Measurements from ENCODE around the gene SPSB4.

SPSB4 gene

DNA sequence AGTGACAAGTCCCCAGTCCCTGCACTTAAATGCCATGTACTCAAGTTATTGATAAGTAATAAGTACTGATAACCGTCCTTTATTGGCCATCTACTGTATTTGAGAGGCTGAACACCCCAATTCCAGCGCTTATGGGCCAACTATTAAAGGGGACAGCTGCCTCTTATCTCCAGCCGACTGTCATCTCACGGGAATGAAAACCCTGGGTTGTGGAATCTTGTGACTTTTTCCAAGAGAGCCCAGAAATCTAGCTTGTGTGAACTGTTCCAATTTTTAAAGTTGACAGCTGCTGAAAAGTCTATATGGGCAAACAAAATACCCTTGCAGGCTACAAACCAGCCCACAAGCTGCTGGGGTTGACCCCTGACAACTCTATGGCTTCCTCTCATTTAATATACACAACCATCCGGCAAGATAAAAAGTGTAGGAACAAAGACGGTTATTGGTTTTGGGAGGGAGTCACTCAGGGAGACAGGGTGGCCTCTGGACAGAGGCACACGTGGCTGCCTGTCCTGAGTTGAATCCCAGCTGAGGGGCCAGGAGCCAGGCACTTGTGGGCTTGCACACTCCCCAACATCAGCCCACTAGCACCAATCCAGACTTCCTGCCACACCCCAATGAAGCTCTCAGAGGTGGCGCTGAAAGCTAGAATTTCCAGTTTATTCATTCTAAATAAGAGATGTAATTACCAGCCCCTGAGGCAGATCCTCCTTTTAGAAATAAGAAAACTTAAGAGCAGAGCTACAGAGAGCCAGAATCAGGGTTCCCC, 16.2 kb downstream of the SPSB4 start:
- H2BK5ac ChIP-seq (ENCODE audit: low read depth, low read length, poor library complexity, severe bottlenecking): no peak overlapping the region
- H3K36me3 ChIP-seq (ENCODE audit: control insufficient read depth in 1 of 2, insufficient read depth in 2 of 2, low read depth in 1 of 2, low read length in 2 of 2): no peaks in the 10 kb centered on the region
- WGBS: 84% methylated on average over 8 of the region's 8 CpGs
- no peak overlapping the region for H3K27ac ChIP-seq (ENCODE audit: low read length, poor library complexity, severe bottlenecking)
- no peak overlapping the region for H4K8ac ChIP-seq (ENCODE audit: low read length)
- no peaks in the 10 kb centered on the region for H3K79me1 ChIP-seq (replicated peaks; ENCODE audit: low read length, poor library complexity, severe bottlenecking)
- H3K18ac ChIP-seq (ENCODE audit: low read depth in 1 of 2, low read length in 2 of 2): no peak overlapping the region
- H3K4ac ChIP-seq (ENCODE audit: low read depth in 1 of 2, low read length in 2 of 2): no peak overlapping the region
- no peak overlapping the region for H3K14ac ChIP-seq (ENCODE audit: low read length in 2 of 2)
- H2BK120ac ChIP-seq (ENCODE audit: low read depth, low read length): no peak overlapping the region
- H2AK5ac ChIP-seq (ENCODE audit: low read length, severe bottlenecking): no peak overlapping the region
- peaks cover 9 to 25% of the 10 kb centered on the region in 2 experiments for H3K27me3 ChIP-seq (ENCODE audit: control insufficient read depth in 1 of 2, insufficient read depth in 1 of 2, low read length in 2 of 2)
- no peak overlapping the region for H3K4me2 ChIP-seq (ENCODE audit: low read length, poor library complexity, severe bottlenecking)
- no peak overlapping the region for H2AFZ ChIP-seq (ENCODE audit: low read depth, low read length)
- no peak overlapping the region for H2BK15ac ChIP-seq (ENCODE audit: low read depth, poor library complexity, severe bottlenecking)
- peaks cover 14% of the 10 kb centered on the region for H3K4me1 ChIP-seq (ENCODE audit: control insufficient read depth, insufficient read depth, low read depth, low read length)
- no peak overlapping the region for H4K91ac ChIP-seq (ENCODE audit: low read length)
- no peak overlapping the region for H3K23ac ChIP-seq (ENCODE audit: low read length in 2 of 2)
- H3K9me3 ChIP-seq (ENCODE audit: control insufficient read depth, low read length): no peaks in the 10 kb centered on the region
- no peak overlapping the region for H2BK12ac ChIP-seq (ENCODE audit: low read length in 2 of 2)
- H3K4me3 ChIP-seq (ENCODE audit: insufficient read depth in 1 of 2, low read depth in 1 of 2, low read length in 2 of 2): no peak overlapping the region
- no peak overlapping the region for H3K9ac ChIP-seq (ENCODE audit: low read length)
- no peak for DNase-seq

DNA sequence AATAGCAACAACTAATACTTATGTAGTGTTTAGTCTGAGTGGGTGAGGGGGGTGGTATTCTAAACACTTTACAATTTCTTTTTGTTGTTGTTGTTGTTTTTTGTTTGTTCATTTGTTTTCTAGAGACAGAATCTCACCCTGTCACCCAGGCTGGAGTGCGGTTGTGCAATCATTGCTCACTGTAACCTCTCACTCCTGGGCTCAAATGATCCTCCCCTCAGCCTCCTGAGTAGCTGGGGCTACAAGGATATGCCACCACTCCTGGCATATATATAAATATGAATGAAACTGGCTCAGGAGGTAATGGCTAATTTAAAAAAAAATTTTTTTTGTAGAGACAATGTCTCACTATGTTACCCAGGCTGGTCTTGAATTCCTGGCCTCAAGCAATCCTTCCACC, 19.1 kb downstream of the SPSB4 start:
- no peak overlapping the region for H3K18ac ChIP-seq (ENCODE audit: low read depth in 1 of 2, low read length in 2 of 2)
- H2BK15ac ChIP-seq (ENCODE audit: low read depth, poor library complexity, severe bottlenecking): no peak overlapping the region
- no peak overlapping the region for H3K4ac ChIP-seq (ENCODE audit: low read depth in 1 of 2, low read length in 2 of 2)
- H3K36me3 ChIP-seq (ENCODE audit: control insufficient read depth in 1 of 2, insufficient read depth in 2 of 2, low read depth in 1 of 2, low read length in 2 of 2): no peaks in the 10 kb centered on the region
- no peak overlapping the region for H3K23ac ChIP-seq (ENCODE audit: low read length in 2 of 2)
- no peak for DNase-seq
- no peaks in the 10 kb centered on the region for H3K79me1 ChIP-seq (replicated peaks; ENCODE audit: low read length, poor library complexity, severe bottlenecking)
- WGBS: 100% methylated on average over 1 of the region's 1 CpG
- H3K9me3 ChIP-seq (ENCODE audit: control insufficient read depth, low read length): no peaks in the 10 kb centered on the region
- H3K27me3 ChIP-seq (ENCODE audit: control insufficient read depth in 1 of 2, insufficient read depth in 1 of 2, low read length in 2 of 2): peaks cover 4 to 16% of the 10 kb centered on the region in 2 experiments
- no peak overlapping the region for H3K14ac ChIP-seq (ENCODE audit: low read length in 2 of 2)
- H2AK5ac ChIP-seq (ENCODE audit: low read length, severe bottlenecking): no peak overlapping the region
- no peak overlapping the region for H3K4me3 ChIP-seq (ENCODE audit: insufficient read depth in 1 of 2, low read depth in 1 of 2, low read length in 2 of 2)
- H2AFZ ChIP-seq (ENCODE audit: low read depth, low read length): no peak overlapping the region
- H3K27ac ChIP-seq (ENCODE audit: low read length, poor library complexity, severe bottlenecking): no peak overlapping the region
- no peak overlapping the region for H3K9ac ChIP-seq (ENCODE audit: low read length)
- H2BK120ac ChIP-seq (ENCODE audit: low read depth, low read length): no peak overlapping the region
- no peak overlapping the region for H4K8ac ChIP-seq (ENCODE audit: low read length)
- H2BK12ac ChIP-seq (ENCODE audit: low read length in 2 of 2): no peak overlapping the region
- no peak overlapping the region for H4K91ac ChIP-seq (ENCODE audit: low read length)
- no peak overlapping the region for H2BK5ac ChIP-seq (ENCODE audit: low read depth, low read length, poor library complexity, severe bottlenecking)
- no peak overlapping the region for H3K4me2 ChIP-seq (ENCODE audit: low read length, poor library complexity, severe bottlenecking)
- peaks cover 9% of the 10 kb centered on the region for H3K4me1 ChIP-seq (ENCODE audit: control insufficient read depth, insufficient read depth, low read depth, low read length)

DNA sequence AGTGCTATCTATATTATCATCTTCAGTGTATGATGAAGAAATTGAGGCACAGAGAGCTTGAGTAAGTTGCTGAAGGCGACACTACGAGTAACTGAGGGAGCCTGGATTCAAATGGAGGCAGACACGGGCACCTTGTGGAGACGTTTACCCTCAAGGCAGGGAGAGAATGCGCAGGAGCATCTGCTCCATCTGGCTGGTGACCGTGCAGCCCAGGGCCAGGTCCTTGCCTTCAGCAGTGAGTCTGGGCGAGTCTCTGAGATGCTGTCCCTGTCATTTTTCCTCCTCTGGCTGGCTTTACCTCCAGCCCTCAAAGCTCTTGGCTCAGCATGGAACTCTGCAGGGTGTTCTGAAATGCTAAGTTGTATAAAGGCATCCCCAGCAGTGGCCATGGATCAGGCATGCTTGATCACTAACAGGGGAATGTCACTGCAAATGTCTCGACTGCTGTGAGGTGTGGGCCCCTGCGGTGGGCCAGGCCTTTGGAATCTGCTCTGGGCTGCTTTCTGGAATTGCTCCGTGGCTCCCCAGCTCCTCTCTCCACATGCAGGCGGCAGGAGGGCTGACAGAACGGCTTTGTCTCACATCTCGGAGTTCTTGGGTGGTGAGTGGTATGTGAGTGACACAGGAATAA, 19.7 kb downstream of the SPSB4 start:
- Histone ChIP-seq H3K36me3 (ENCODE audit: control insufficient read depth in 1 of 2, insufficient read depth in 2 of 2, low read depth in 1 of 2, low read length in 2 of 2) (no peaks in the 10 kb centered on the region), H3K23ac (ENCODE audit: low read length in 2 of 2) (no peak overlapping the region), H2BK120ac (ENCODE audit: low read depth, low read length) (no peak overlapping the region), H2BK5ac (ENCODE audit: low read depth, low read length, poor library complexity, severe bottlenecking) (no peak overlapping the region), H3K4me3 (ENCODE audit: insufficient read depth in 1 of 2, low read depth in 1 of 2, low read length in 2 of 2) (no peak overlapping the region), H3K9me3 (ENCODE audit: control insufficient read depth, low read length) (no peaks in the 10 kb centered on the region), H3K27ac (ENCODE audit: low read length, poor library complexity, severe bottlenecking) (no peak overlapping the region), H3K4me1 (ENCODE audit: control insufficient read depth, insufficient read depth, low read depth, low read length) (peaks cover 9% of the 10 kb centered on the region), H2AFZ (ENCODE audit: low read depth, low read length) (no peak overlapping the region), H3K27me3 (ENCODE audit: control insufficient read depth in 1 of 2, insufficient read depth in 1 of 2, low read length in 2 of 2) (peaks cover 3 to 14% of the 10 kb centered on the region in 2 experiments), H4K91ac (ENCODE audit: low read length) (no peak overlapping the region), H3K79me1 (replicated peaks; ENCODE audit: low read length, poor library complexity, severe bottlenecking) (no peaks in the 10 kb centered on the region), H3K9ac (ENCODE audit: low read length) (no peak overlapping the region), H4K8ac (ENCODE audit: low read length) (no peak overlapping the region), H2BK12ac (ENCODE audit: low read length in 2 of 2) (no peak overlapping the region), H3K4ac (ENCODE audit: low read depth in 1 of 2, low read length in 2 of 2) (no peak overlapping the region), H3K14ac (ENCODE audit: low read length in 2 of 2) (no peak overlapping the region), H3K18ac (ENCODE audit: low read depth in 1 of 2, low read length in 2 of 2) (no peak overlapping the region), H2AK5ac (ENCODE audit: low read length, severe bottlenecking) (no peak overlapping the region), H2BK15ac (ENCODE audit: low read depth, poor library complexity, severe bottlenecking) (no peak overlapping the region), H3K4me2 (ENCODE audit: low read length, poor library complexity, severe bottlenecking) (no peak overlapping the region)
- no peak for DNase-seq
- 41% methylated on average over 13 of the region's 13 CpGs for WGBS

DNA sequence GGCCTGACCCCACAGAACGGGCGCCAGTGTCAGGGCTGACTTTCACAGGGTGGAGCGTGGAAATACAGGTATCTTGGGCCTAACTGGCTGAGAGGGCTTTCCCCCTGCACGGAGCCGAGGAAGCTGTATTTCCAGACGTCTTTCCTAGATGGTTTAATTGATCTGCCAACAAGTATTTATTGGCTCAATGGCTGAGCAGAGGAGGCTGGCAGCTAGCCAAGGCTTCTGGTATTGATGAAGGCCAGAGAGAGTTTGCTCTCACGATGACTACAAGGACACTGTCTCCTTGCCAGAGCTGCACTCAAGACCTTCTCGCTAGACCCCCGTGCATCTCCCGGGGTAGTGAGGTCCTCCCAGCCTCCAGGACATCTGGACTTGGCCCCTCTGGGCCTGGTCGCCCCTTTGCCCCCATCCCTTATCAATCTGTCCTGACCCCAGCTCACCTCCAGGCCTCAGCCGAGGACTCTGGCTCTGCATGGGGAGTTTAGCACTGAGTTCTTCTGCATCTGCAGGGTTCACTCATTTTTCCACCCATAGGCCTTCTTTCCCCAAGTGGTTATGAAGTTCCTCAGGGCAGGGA, 20.6 kb downstream of the SPSB4 start:
- peaks cover 9% of the 10 kb centered on the region for H3K4me1 ChIP-seq (ENCODE audit: control insufficient read depth, insufficient read depth, low read depth, low read length)
- whole genome bisulfite sequencing: 67% methylated on average over 12 of the region's 12 CpGs
- H3K27me3 ChIP-seq (ENCODE audit: control insufficient read depth in 1 of 2, insufficient read depth in 1 of 2, low read length in 2 of 2): peaks cover 3 to 14% of the 10 kb centered on the region in 2 experiments
- no peak overlapping the region for H3K4ac ChIP-seq (ENCODE audit: low read depth in 1 of 2, low read length in 2 of 2)
- H3K18ac ChIP-seq (ENCODE audit: low read depth in 1 of 2, low read length in 2 of 2): no peak overlapping the region
- H2AK5ac ChIP-seq (ENCODE audit: low read length, severe bottlenecking): no peak overlapping the region
- no peaks in the 10 kb centered on the region for H3K36me3 ChIP-seq (ENCODE audit: control insufficient read depth in 1 of 2, insufficient read depth in 2 of 2, low read depth in 1 of 2, low read length in 2 of 2)
- H3K23ac ChIP-seq (ENCODE audit: low read length in 2 of 2): no peak overlapping the region
- H4K91ac ChIP-seq (ENCODE audit: low read length): no peak overlapping the region
- no peaks in the 10 kb centered on the region for H3K79me1 ChIP-seq (replicated peaks; ENCODE audit: low read length, poor library complexity, severe bottlenecking)
- no peak overlapping the region for H3K4me2 ChIP-seq (ENCODE audit: low read length, poor library complexity, severe bottlenecking)
- H3K14ac ChIP-seq (ENCODE audit: low read length in 2 of 2): no peak overlapping the region
- H2BK15ac ChIP-seq (ENCODE audit: low read depth, poor library complexity, severe bottlenecking): no peak overlapping the region
- H2BK5ac ChIP-seq (ENCODE audit: low read depth, low read length, poor library complexity, severe bottlenecking): no peak overlapping the region
- H4K8ac ChIP-seq (ENCODE audit: low read length): peak overlapping the region; percentile 27
- no peak overlapping the region for H2BK12ac ChIP-seq (ENCODE audit: low read length in 2 of 2)
- no peak for DNase-seq
- no peak overlapping the region for H3K27ac ChIP-seq (ENCODE audit: low read length, poor library complexity, severe bottlenecking)
- no peak overlapping the region for H2BK120ac ChIP-seq (ENCODE audit: low read depth, low read length)
- no peak overlapping the region for H3K9ac ChIP-seq (ENCODE audit: low read length)
- no peak overlapping the region for H2AFZ ChIP-seq (ENCODE audit: low read depth, low read length)
- no peaks in the 10 kb centered on the region for H3K9me3 ChIP-seq (ENCODE audit: control insufficient read depth, low read length)
- H3K4me3 ChIP-seq (ENCODE audit: insufficient read depth in 1 of 2, low read depth in 1 of 2, low read length in 2 of 2): no peak overlapping the region
